Progenitor cell of endocrine pancreas (in vitro differentiated cells): ENCODE data around the gene PLCH1. TPM values are rescaled to one million over a fixed set of nuclear protein-coding genes. Genes with fewer than 3 reads are reported as not detected.

Experiments used
- DNase-seq: peaks from one replicate; pipeline ENCODE4 v3.0.0; 2021; ENCODE audit warnings: low spot score; ENCODE audit not compliant: unreplicated experiment
- H3K27ac Mint-ChIP-seq: 2 replicates; pipeline ENCODE4 v1.8.0; 2021; ENCODE audit warnings: mild to moderate bottlenecking, moderate library complexity, mixed read lengths
- H3K27me3 Mint-ChIP-seq: 2 replicates; pipeline ENCODE4 v1.8.0; 2021; ENCODE audit warnings: mixed read lengths
- H3K36me3 Mint-ChIP-seq: 2 replicates; pipeline ENCODE4 v1.8.0; 2022; ENCODE audit warnings: mixed read lengths; ENCODE audit not compliant: insufficient read depth
- H3K4me1 Mint-ChIP-seq: 2 replicates; pipeline ENCODE4 v1.8.0; 2021; ENCODE audit warnings: low read depth, mixed read lengths
- H3K4me3 Mint-ChIP-seq: 2 replicates; pipeline ENCODE4 v1.8.0; 2021; ENCODE audit warnings: low read depth, mild to moderate bottlenecking, moderate library complexity, mixed read lengths
- H3K9me3 Mint-ChIP-seq: 2 replicates; pipeline ENCODE4 v1.8.0; 2021; ENCODE audit warnings: low read depth, mixed read lengths
- CTCF ChIP-seq: fragments of 200-600 bp; sonication (generic); IDR thresholded peaks from one replicate; pipeline ENCODE4 v1.5.0; 2021; ENCODE audit warnings: antibody characterized with exemption, mild to moderate bottlenecking; ENCODE audit not compliant: unreplicated experiment
- total RNA-seq: library from RNA; stranded (reverse); gene quantifications from 2 replicates; pipeline ENCODE4 v1.2.1, GENCODE V29; 2021

The PLCH1 gene
- total RNA-seq, 1 donor from 2014 or later: 14.2 TPM

- Mint-ChIP-seq H3K27ac (no peak overlapping the region), H3K36me3 (no peaks in the 10 kb centered on the region), H3K4me3 (no peak overlapping the region), H3K9me3 (no peaks in the 10 kb centered on the region), H3K4me1 (peaks cover 8% of the 10 kb centered on the region), H3K27me3 (no peaks in the 10 kb centered on the region)
- no peak for DNase-seq
- TF ChIP-seq CTCF: no peak
Measured at GRCh38 chr3:155656466-155656865, 88.4 kb downstream of the PLCH1 start.

- H3K36me3 Mint-ChIP-seq: no peaks in the 10 kb centered on the region
- peaks cover 11% of the 10 kb centered on the region for H3K4me1 Mint-ChIP-seq
- no peak for TF ChIP-seq CTCF
- no peaks in the 10 kb centered on the region for H3K9me3 Mint-ChIP-seq
- H3K27ac Mint-ChIP-seq: no peak overlapping the region
- H3K4me3 Mint-ChIP-seq: no peak overlapping the region
- DNase-seq: no peak
- no peaks in the 10 kb centered on the region for H3K27me3 Mint-ChIP-seq
Measured at GRCh38 chr3:155651489-155652218, 93.2 kb downstream of the PLCH1 start.

GRCh38 chr3:155648013-155648591 lies 96.8 kb downstream of the PLCH1 start:
- no peaks in the 10 kb centered on the region for H3K9me3 Mint-ChIP-seq
- no peak for TF ChIP-seq CTCF
- no peak for DNase-seq
- H3K27me3 Mint-ChIP-seq: no peaks in the 10 kb centered on the region
- H3K36me3 Mint-ChIP-seq: no peaks in the 10 kb centered on the region
- no peak overlapping the region for H3K4me3 Mint-ChIP-seq
- H3K27ac Mint-ChIP-seq: peak overlapping the region; percentile 42
- H3K4me1 Mint-ChIP-seq: peaks cover 14% of the 10 kb centered on the region

- Mint-ChIP-seq H3K36me3 (no peaks in the 10 kb centered on the region), H3K9me3 (no peaks in the 10 kb centered on the region), H3K27ac (no peak overlapping the region), H3K4me1 (peaks cover 14% of the 10 kb centered on the region), H3K4me3 (no peak overlapping the region), H3K27me3 (no peaks in the 10 kb centered on the region)
- DNase-seq: no peak
- no peak for TF ChIP-seq CTCF
Measured at GRCh38 chr3:155647206-155647605, 97.7 kb downstream of the PLCH1 start.

GRCh38 chr3:155646669-155647068 lies 98.2 kb downstream of the PLCH1 start:
- H3K36me3 Mint-ChIP-seq: no peaks in the 10 kb centered on the region
- no peak for TF ChIP-seq CTCF
- DNase-seq: no peak
- no peaks in the 10 kb centered on the region for H3K27me3 Mint-ChIP-seq
- peaks cover 14% of the 10 kb centered on the region for H3K4me1 Mint-ChIP-seq
- H3K27ac Mint-ChIP-seq: no peak overlapping the region
- no peaks in the 10 kb centered on the region for H3K9me3 Mint-ChIP-seq
- H3K4me3 Mint-ChIP-seq: no peak overlapping the region
